ENCODE results near the gene CXCL10. TPM values are rescaled to one million over a fixed set of nuclear protein-coding genes. Genes with fewer than 3 reads are reported as not detected.

Gene CXCL10
- total RNA-seq, 4 donors from 2014 or later = 0.97 TPM; not detected in 3

- no peak for DNase-seq
- intact Hi-C loops (cut with DNase I; ENCODE audit: low total_unique reads) (no loop called here), in situ Hi-C loops (cut with MboI; ENCODE audit: low sequenced_read_pairs in 4 of 4) (no loop called here)
- TF ChIP-seq, protein P1, sequence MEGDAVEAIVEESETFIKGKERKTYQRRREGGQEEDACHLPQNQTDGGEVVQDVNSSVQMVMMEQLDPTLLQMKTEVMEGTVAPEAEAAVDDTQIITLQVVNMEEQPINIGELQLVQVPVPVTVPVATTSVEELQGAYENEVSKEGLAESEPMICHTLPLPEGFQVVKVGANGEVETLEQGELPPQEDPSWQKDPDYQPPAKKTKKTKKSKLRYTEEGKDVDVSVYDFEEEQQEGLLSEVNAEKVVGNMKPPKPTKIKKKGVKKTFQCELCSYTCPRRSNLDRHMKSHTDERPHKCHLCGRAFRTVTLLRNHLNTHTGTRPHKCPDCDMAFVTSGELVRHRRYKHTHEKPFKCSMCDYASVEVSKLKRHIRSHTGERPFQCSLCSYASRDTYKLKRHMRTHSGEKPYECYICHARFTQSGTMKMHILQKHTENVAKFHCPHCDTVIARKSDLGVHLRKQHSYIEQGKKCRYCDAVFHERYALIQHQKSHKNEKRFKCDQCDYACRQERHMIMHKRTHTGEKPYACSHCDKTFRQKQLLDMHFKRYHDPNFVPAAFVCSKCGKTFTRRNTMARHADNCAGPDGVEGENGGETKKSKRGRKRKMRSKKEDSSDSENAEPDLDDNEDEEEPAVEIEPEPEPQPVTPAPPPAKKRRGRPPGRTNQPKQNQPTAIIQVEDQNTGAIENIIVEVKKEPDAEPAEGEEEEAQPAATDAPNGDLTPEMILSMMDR (IDR thresholded peaks at IDR 0.05 in 4 of 5, conservative IDR thresholded peaks at IDR 0.05 in 1 of 5) = no peak
- TF ChIP-seq POLR2A (IDR thresholded peaks at IDR 0.05) = no peak
- Histone ChIP-seq H3K27ac (no peak overlapping the region), H3K4me1 (no peaks in the 10 kb centered on the region), H3K9me3 (no peaks in the 10 kb centered on the region), H3K27me3 (no peaks in the 10 kb centered on the region), H3K4me3 (no peak overlapping the region), H3K36me3 (no peaks in the 10 kb centered on the region)
- ATAC-seq = no peak
These were observed 38.7 kb upstream of the CXCL10 start for GRCh38 chr4:76061982-76062381.

GRCh38 chr4:76061421-76061820 is 38.1 kb upstream of the CXCL10 start:
- intact Hi-C loops (cut with DNase I; ENCODE audit: low total_unique reads) = no loop called here
- Histone ChIP-seq H3K4me3 (no peak overlapping the region), H3K27ac (no peak overlapping the region), H3K27me3 (no peaks in the 10 kb centered on the region), H3K4me1 (no peaks in the 10 kb centered on the region), H3K9me3 (no peaks in the 10 kb centered on the region), H3K36me3 (no peaks in the 10 kb centered on the region)
- in situ Hi-C loops (cut with MboI; ENCODE audit: low sequenced_read_pairs in 4 of 4) = no loop called here
- DNase-seq (no peak), ATAC-seq (no peak)
- no peak for TF ChIP-seq POLR2A (IDR thresholded peaks at IDR 0.05)
- TF ChIP-seq, protein P1 (IDR thresholded peaks at IDR 0.05 in 4 of 5, conservative IDR thresholded peaks at IDR 0.05 in 1 of 5) = no peak

DNA sequence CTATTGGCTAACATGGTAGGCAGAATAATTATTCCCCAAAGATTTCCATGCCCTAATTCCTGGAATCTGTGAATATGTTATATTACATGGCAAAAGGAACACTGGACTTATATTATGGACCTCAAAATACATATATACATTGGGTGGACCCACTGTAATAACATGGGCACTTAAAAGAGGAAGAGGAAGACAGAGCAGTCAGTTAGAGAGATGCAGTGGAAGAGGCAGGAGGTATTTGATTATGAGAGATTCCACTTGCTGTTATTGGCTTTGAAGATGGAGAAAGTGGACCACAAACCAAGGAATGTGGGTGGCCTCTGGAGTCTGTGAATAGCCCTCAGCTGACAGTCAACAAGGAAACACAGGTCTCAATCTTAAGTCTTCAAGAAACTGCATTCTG is 37.2 kb upstream of the CXCL10 start:
- Histone ChIP-seq H3K27ac (no peak overlapping the region), H3K9me3 (no peaks in the 10 kb centered on the region), H3K4me3 (no peak overlapping the region), H3K4me1 (no peaks in the 10 kb centered on the region), H3K36me3 (no peaks in the 10 kb centered on the region), H3K27me3 (no peaks in the 10 kb centered on the region)
- ATAC-seq (no peak), DNase-seq (no peak)
- intact Hi-C loops (cut with DNase I; ENCODE audit: low total_unique reads) = no loop called here
- no peak for TF ChIP-seq POLR2A (IDR thresholded peaks at IDR 0.05)
- TF ChIP-seq, protein P1 (IDR thresholded peaks at IDR 0.05 in 4 of 5, conservative IDR thresholded peaks at IDR 0.05 in 1 of 5) = no peak
- in situ Hi-C loops (cut with MboI; ENCODE audit: low sequenced_read_pairs in 4 of 4) = no loop called here

DNA sequence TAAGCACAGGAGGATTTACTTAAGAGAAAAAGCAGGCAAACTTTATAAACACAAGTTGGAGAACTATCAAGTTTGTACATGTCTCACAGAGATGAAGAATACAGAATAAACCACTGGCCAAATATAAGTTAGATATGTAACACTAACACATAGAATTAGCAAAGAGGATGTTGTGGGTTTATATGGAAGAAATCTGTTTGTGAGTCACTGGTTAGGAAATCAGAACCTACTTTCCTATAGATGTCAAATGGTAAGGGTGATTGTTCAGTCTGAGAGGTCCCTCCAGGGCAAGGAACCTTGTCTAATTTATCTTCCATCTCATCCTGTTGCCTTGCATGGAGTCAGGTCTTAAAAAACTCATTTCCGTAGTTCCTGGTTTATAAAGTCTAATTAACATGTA is 36.5 kb upstream of the CXCL10 start:
- ATAC-seq = no peak
- intact Hi-C loops (cut with DNase I; ENCODE audit: low total_unique reads) = no loop called here

More for the DNA sequence above, 36.5 kb upstream of the CXCL10 start:
- Histone ChIP-seq H3K9me3 (no peaks in the 10 kb centered on the region), H3K36me3 (no peaks in the 10 kb centered on the region), H3K4me3 (no peak overlapping the region), H3K27ac (no peak overlapping the region), H3K4me1 (no peaks in the 10 kb centered on the region), H3K27me3 (no peaks in the 10 kb centered on the region)
- in situ Hi-C loops (cut with MboI; ENCODE audit: low sequenced_read_pairs in 4 of 4) = no loop called here
- DNase-seq = no peak
- no peak for TF ChIP-seq POLR2A (IDR thresholded peaks at IDR 0.05)
- TF ChIP-seq, protein P1 (IDR thresholded peaks at IDR 0.05 in 4 of 5, conservative IDR thresholded peaks at IDR 0.05 in 1 of 5) = no peak
